DOHH2 (cell line): Measurements from ENCODE around the gene NOP53.

Source experiments
- H3F3A ChIP-seq: fragments of 200-600 bp; sonication (generic), shearing (Covaris generic); 2 replicates; pipeline ENCODE4 v1.6.0; 2016; ENCODE audit warnings: antibody characterized with exemption, mild to moderate bottlenecking; ENCODE audit not compliant: control insufficient read depth, insufficient read depth
- H3K27ac ChIP-seq: fragments of 200-600 bp; sonication (generic); 2 replicates; pipeline ENCODE4 v1.5.1; 2014; ENCODE audit warnings: low read depth, mild to moderate bottlenecking, low read length, moderate library complexity
- H3K27me3 ChIP-seq: fragments of 200-600 bp; sonication (generic); 2 replicates; pipeline ENCODE4 v1.6.1; 2014; ENCODE audit warnings: mild to moderate bottlenecking, low read length, mixed read lengths; ENCODE audit not compliant: control insufficient read depth
- H3K36me3 ChIP-seq: fragments of 200-600 bp; sonication (generic); 2 replicates; pipeline ENCODE4 v1.6.1; 2014; ENCODE audit warnings: mild to moderate bottlenecking, low read length, moderate library complexity, mixed read lengths; ENCODE audit not compliant: control insufficient read depth
- H3K4me1 ChIP-seq: fragments of 200-600 bp; sonication (generic); 2 replicates; pipeline ENCODE4 v1.6.1; 2014; ENCODE audit warnings: mild to moderate bottlenecking, low read length, mixed read lengths; ENCODE audit not compliant: control insufficient read depth
- H3K4me2 ChIP-seq: fragments of 200-600 bp; sonication (generic); 2 replicates; pipeline ENCODE4 v1.6.0; 2014; ENCODE audit warnings: mild to moderate bottlenecking, low read length, moderate library complexity
- H3K4me3 ChIP-seq: fragments of 200-600 bp; sonication (generic); 2 replicates; pipeline ENCODE4 v1.5.1; 2014; ENCODE audit warnings: mild to moderate bottlenecking, low read length, mixed read lengths
- H3K79me2 ChIP-seq: fragments of 200-600 bp; sonication (generic); 2 replicates; pipeline ENCODE4 v1.6.1; 2014; ENCODE audit warnings: mild to moderate bottlenecking, low read length, mixed read lengths; ENCODE audit not compliant: control insufficient read depth
- H3K9me2 ChIP-seq: fragments of 200-600 bp; sonication (generic); replicated peaks from 2 replicates; pipeline ENCODE4 v1.6.1; 2014; ENCODE audit warnings: mild to moderate bottlenecking, low read length, mixed read lengths; ENCODE audit not compliant: control insufficient read depth
- H3K9me3 ChIP-seq: fragments of 200-600 bp; sonication (generic); 2 replicates; pipeline ENCODE4 v1.6.1; 2014; ENCODE audit warnings: antibody characterized with exemption, low read length, mixed read lengths; ENCODE audit not compliant: control insufficient read depth, insufficient read depth
- H4K20me1 ChIP-seq: fragments of 200-600 bp; sonication (generic); 2 replicates; pipeline ENCODE4 v1.6.0; 2014; ENCODE audit warnings: low read depth, mild to moderate bottlenecking, antibody characterized with exemption, low read length, moderate library complexity; ENCODE audit not compliant: control insufficient read depth, insufficient read depth
- CTCF ChIP-seq: fragments of 200-600 bp; sonication (generic); IDR thresholded peaks from one replicate; pipeline ENCODE4 v1.5.1; 2014; ENCODE audit warnings: antibody characterized with exemption, mild to moderate bottlenecking, low read depth, low read length; ENCODE audit not compliant: poor library complexity, severe bottlenecking
- EZH2phosphoT487 ChIP-seq: fragments of 200-600 bp; sonication (generic); IDR thresholded peaks from 2 replicates; pipeline ENCODE4 v1.6.1; 2017; ENCODE audit warnings: borderline replicate concordance, mild to moderate bottlenecking, antibody characterized with exemption, low read length, moderate library complexity, mixed read lengths

Gene NOP53

GRCh38 chr19:47745010-47745901, at the start of gene NOP53:
Gene NOP53, plus strand, starts transcription at chr19:47745546. Its CDS starts 14 bp downstream, at chr19:47745560.
- peaks cover 70% of the 10 kb centered on the region for H3K4me1 ChIP-seq

GRCh38 chr19:47696635-47697034, 48.7 kb upstream of the NOP53 start:
- Histone ChIP-seq H3K36me3 (peaks cover 28% of the 10 kb centered on the region), H3K27ac (no peak overlapping the region), H3K4me3 (no peak overlapping the region), H3K4me2 (no peak overlapping the region), H4K20me1 (no peaks in the 10 kb centered on the region), H3K27me3 (no peaks in the 10 kb centered on the region), H3K79me2 (no peaks in the 10 kb centered on the region), H3K9me2 (no peaks in the 10 kb centered on the region), H3K4me1 (peaks cover 6% of the 10 kb centered on the region), H3K9me3 (no peaks in the 10 kb centered on the region), H3F3A (no peaks in the 10 kb centered on the region)
- TF ChIP-seq EZH2phosphoT487 (no peak), CTCF (no peak)

More at GRCh38 chr19:47745010-47745901, at the start of gene NOP53:
- peak within 1 kb of the TSS; percentile 73 for H3K27ac ChIP-seq
- H3F3A ChIP-seq: no peaks in the 10 kb centered on the region
- no peaks in the 10 kb centered on the region for H3K9me2 ChIP-seq
- TF ChIP-seq CTCF (no peak), EZH2phosphoT487 (no peak)
- peaks cover 36% of the 10 kb centered on the region for H3K36me3 ChIP-seq
- no peaks in the 10 kb centered on the region for H3K9me3 ChIP-seq
- peaks cover 14% of the 10 kb centered on the region for H4K20me1 ChIP-seq
- H3K4me2 ChIP-seq: peak within 1 kb of the TSS; percentile 93
- H3K79me2 ChIP-seq: peaks cover 47% of the 10 kb centered on the region
- H3K27me3 ChIP-seq: no peaks in the 10 kb centered on the region
- peak within 1 kb of the TSS; percentile 98 for H3K4me3 ChIP-seq

- no peaks in the 10 kb centered on the region for H4K20me1 ChIP-seq
- no peak overlapping the region for H3K27ac ChIP-seq
These were observed 47.3 kb upstream of the NOP53 start for GRCh38 chr19:47697863-47698609.

More at GRCh38 chr19:47697863-47698609, 47.3 kb upstream of the NOP53 start:
- peak; percentile 91 for TF ChIP-seq CTCF
- no peak for TF ChIP-seq EZH2phosphoT487
- no peaks in the 10 kb centered on the region for H3F3A ChIP-seq
- H3K4me3 ChIP-seq: no peak overlapping the region
- peaks cover 6% of the 10 kb centered on the region for H3K4me1 ChIP-seq
- H3K79me2 ChIP-seq: no peaks in the 10 kb centered on the region
- H3K9me3 ChIP-seq: no peaks in the 10 kb centered on the region
- H3K36me3 ChIP-seq: peaks cover 31% of the 10 kb centered on the region
- H3K4me2 ChIP-seq: peak overlapping the region; percentile 9; the same call in 1 of the 2 replicates
- H3K27me3 ChIP-seq: no peaks in the 10 kb centered on the region
- no peaks in the 10 kb centered on the region for H3K9me2 ChIP-seq
